GM21576 (cell line): ENCODE measurements around the gene L3MBTL3.

Source experiments
- ATAC-seq: cut with Tn5 transposase; IDR thresholded peaks from one replicate; pipeline ENCODE4 v1.9.1; 2021; ENCODE audit warnings: mild to moderate bottlenecking, moderate library complexity; ENCODE audit not compliant: unreplicated experiment

L3MBTL3 gene

DNA sequence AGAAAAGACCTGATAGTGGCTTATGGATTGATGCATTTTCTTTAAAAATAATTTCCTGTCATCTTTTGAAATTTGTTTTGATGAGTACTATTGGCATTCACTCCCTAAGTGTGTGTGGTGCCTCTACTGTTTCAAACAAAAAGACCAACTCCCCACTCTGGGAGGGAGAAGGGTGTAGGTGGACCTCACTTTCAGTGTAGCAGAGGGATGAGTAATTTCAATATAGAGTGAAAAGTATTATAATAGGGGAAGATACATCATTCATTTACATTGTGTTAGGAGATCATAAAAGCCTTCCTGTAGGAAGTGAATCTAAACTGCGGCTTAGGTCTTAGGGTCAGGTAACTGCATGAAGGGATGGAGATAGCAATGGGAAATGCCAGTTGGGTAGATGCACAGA is 158.0 kb downstream of the L3MBTL3 start:
- ATAC-seq, result no peak

DNA sequence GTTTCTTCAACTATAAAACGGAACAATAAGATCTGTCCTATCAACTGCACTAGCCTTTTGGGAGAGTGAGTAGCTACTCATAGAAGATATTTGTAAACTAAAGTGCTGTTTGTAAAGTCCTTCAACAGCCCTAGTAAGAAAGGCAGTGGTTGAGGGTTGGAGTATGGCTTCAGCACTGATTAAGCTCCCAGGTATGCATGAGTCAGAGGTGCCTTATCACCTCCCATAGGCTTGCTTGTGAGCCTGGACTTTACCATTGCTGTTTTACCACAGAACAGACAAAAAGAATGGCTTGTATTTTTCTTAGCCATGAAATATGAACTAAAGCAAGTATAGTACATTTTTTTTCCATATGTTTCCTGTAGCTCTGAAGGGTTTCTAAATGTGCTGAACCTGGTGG is 160.3 kb downstream of the L3MBTL3 start:
- ATAC-seq, result no peak

DNA sequence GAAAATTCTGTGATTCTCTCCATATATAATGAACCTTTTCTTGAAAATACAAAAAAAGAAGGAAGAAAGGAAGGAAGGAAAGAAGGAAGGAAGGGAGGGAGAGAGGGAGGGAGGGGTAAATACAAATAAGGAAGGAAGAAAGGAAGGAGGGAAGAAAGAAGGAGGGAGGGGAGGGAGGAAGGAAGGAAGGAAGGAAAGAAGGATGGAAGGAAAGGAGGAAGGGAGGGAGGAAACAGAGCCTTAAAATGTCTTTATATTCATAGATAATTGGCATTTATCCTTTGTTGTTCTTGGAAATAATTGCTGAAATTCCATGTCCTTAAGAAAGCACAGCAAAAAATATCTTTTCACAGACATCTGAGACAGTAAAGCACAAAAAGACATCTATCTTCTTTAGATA is 164.1 kb downstream of the L3MBTL3 start:
- no peak for ATAC-seq

DNA sequence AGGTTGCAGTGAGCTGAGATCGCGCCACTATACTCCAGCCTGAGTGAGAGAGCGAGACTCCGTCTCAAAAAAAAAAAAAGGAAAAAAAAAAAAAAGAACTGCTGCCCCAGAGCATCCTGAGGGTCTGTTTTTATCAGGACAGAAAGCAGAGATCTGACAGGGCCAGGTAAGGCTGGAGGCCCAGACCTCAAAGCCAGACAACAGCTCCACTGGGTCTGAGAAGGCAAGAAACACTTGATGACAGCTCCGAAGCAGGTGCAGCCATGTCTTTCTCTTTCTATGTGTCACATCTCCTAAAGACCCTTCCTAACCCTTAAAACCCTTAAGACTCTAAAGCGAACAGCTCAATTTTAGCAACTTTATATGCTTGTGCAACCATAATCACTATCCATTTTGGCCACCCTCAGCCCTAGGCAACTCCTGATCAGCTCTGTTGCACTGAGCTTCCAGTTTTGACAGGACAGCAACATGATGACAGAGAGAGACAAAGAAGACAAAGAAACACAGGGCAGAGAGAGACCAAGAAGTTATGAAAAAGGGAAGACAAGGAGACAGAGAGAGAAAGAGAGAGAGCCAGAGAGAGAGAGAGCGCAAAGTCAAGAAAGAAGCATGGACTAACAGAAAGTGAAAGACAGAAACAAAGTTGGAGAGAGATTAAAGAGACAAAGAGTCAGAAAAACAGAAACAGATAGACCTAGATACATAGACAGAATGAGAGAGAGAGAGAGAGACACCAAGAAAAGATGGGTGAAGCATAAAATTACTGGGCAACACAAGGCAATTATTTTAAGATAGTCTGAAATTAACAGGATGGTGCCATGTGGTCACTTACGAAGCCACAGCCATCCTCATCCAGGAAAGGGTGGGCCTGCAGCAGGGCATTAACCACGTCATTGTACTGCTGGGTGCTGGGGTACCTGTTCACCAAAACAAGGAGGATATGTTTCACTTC is 165.2 kb downstream of the L3MBTL3 start:
- ATAC-seq, result no peak

DNA sequence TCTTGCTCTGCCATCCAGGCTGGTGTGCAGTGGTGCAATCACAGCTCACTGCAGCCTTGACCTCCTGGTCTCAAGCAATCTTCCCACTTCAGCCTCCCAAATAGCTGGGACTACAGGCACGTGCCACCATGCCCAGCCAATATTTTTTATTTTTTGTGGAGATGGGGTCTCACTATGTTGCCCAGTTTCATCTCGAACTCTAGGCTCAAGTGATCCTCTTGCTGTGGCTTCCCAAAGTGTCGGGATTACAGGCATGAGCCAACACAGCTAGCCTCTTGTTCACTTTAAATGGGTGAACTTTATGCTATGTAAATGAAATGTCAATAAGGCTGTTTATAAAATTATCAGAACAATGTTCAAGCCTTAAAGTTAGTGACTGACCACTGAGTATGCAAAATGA is 167.3 kb downstream of the L3MBTL3 start:
- no peak for ATAC-seq

DNA sequence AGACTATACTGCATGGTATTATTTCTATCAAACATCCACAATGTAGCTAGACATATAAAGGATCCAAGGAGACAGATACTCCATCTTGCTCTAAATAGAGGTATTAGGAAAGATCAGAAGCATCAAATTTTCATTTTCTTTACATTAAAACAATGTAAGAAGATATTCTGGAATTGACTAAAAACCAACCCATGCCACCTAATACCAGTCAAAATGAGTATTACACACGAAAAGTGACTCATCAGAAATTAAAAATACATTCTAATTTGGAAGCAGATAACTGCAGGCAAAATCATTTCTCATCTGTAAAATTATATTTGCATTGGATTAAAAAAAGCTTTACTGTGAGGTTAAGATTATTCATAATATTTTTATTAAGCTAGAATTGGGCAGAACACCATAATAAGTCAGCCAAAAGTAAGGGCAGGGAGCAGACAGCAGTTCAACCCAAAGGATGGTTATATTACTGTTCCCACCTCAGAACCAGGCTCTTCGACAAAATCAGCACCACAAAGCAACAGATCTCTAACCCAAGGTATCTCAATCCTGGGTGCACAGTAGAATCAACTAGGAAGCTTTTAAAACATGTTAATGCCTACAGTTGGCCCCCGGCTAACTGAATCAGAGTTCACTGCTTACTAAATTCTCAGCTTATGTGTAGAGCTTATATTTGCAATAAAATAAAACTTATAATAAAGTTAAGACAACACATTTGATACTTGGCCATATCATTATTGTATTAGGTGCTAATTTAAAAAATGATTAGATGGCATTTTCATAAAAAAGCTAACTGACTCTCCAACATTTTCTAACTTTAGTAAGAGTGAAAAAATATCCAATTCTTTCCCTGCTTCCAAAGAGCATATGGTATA is 169.2 kb downstream of the L3MBTL3 start:
- ATAC-seq, result no peak

DNA sequence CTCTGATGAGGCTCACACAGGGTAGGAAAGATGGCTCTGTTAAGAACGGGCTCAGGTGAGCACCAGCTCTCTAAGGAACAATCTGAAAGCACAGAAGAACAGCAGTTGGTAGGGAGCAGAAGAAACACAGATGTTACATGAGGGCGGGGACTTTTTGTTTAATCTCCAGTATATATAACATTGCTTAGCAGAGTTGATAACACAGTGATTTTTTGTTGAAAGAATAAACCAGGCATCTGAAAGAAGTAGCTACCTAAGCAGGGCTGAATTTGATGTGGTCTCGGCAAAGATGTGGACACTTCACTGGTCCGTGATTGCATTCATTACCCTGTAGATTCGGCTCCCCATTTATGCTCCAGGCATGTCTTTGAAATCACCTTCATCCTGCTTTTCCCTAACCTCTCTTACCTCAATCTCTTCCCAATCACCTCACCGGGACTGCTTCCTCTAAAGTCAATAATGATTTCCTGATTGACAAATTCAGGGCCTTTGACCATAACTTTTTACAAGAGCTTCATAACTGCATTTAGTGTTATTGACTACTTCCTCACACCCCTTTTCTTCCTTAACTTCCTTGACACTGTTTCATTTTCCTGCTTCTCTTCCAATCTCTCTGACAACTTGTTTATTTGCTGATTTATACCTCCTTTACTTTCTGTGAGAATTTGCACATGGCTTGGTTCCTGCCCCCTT is 170.0 kb downstream of the L3MBTL3 start:
- ATAC-seq, result no peak

DNA sequence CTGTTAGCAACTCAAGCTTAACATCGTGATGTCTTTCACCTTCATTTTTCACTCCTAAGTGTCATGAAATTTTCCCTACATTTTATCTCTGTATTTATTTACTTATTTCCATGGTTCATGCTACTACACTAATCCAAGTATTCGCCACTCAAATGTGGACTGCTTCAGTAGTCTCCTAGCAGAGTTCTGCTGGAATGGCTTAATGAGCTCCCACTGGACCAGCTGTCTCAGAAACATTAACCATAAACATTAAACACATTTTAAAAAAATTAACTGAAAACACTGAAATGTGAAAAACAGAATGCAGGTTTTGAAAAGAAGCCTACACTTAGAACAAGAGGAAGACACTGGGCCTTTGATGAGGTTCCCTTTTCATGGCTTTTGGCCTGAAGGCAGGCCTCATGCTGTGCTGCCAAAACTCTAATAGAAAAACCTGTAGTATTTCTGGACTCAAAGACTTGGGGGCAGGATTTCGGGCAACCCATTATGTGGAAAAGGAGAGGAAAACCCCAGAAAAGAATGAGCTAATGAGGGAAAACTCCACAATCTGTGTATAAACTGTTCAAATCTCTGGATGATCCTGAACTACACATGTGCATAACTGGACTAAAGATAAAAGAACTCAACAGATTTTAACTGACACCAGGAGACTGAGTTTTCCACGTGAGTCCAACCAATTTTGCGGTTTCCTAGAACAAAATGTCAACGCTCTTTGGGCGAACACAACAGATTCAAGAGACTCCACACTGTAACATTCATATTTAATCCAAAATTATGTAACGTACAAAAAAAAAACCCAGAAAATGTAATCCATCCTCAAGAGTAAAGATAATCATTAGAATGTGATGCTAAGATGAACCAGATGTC is 171.4 kb downstream of the L3MBTL3 start:
- ATAC-seq, result no peak
